GM18511 (cell line): Measurements from ENCODE around the gene TSPAN11.
"Not testable (repeated sequence)": the region's sequence is repeated elsewhere in the genome, so short reads cannot be mapped to it uniquely, and the experiment has no call there.

Experiments
- ATAC-seq: cut with Tn5 transposase; IDR thresholded peaks from one replicate; pipeline ENCODE4 v1.9.1; 2021; ENCODE audit warnings: mild to moderate bottlenecking, moderate library complexity; ENCODE audit not compliant: unreplicated experiment

The TSPAN11 gene, protein sequence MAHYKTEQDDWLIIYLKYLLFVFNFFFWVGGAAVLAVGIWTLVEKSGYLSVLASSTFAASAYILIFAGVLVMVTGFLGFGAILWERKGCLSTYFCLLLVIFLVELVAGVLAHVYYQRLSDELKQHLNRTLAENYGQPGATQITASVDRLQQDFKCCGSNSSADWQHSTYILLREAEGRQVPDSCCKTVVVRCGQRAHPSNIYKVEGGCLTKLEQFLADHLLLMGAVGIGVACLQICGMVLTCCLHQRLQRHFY

DNA sequence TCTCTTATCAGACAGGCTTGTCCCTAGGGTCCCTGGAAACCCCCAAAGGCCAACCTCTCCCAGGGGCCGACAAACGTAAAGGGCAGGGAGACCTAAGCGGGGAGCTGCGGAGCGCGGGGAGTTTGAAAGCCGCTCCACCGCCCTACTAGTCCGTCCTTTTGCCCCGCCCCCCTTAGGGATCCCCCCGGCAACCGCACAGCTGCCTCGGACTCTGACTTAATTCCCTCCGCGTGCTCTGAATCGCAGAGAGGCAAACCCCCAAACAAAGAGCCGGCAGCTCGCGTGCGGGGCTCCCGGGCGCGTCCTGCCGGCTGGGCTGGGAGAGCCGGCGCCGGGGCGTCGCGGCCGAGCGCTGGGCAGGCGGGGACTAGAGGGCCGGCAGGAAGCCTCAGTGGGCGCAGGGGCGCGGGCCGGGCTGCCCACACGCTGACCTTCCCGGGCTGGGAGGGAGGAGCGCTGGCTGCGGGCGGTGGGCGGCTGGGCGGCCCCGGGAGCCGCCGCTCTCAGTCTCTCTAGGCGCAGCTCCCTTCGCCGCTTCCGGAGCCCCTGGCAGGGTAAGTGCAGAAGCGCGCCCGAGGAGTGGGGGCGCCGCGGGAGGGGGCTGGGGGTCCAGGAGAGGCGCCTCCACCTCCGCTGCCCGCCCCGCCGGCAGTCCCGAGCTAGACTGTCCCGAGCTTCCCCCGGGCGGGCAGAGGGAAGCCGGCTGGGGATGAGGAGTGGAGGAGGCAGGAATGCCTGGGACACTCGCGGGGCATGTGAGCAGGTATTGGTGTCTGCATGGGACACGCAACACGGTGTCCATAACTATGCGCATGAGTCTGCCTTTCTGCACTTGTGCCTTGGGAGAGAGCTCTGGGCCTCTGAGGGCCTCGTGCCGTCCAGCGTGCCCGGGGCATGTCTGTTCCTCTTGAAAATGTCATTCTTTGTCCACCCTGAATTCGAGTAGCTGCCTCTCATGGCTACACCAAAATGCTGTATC, at the start of gene TSPAN11:
TSPAN11 (plus strand) TSS at position 506 of the 979 bp plus-strand sequence. CDS start 27,244 bp downstream, outside the sequence.
- ATAC-seq = no peak

DNA sequence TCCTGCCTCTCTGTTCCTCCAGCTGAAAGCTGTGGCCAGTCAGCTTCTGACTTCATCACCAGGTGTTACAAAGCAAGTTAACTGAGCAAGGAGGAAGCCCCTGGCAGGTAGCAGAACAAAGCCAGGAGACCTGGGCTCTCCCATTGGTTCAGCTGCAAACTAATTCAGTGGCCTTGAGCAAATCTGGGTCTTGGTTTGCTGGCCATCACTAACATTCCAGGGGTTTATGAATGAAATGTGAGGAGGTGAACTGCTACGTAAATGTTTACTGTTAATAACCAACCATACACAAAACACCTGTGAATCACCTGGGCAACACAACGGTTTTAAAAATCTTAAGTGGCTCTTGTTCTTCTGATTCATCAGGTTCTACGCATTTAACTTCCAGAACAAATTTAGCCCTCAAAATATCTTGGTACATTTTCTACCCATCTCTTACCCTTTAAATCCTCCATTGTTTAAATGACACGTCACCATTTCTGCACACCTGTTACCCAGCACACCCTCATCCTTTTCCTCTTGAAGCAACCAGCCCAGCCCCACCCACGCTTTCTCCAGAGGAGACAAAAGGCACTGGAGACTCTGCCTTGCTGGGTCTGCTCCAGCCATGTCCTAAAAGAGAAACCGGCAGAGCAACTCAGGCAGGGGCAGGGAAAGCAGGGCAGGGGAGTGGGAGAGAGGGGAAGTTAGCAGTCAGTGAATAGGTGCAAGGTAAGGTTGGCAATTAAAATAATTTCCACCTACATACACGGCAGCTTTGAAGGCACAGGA, 49.3 kb upstream of the TSPAN11 start:
- ATAC-seq = no peak

DNA sequence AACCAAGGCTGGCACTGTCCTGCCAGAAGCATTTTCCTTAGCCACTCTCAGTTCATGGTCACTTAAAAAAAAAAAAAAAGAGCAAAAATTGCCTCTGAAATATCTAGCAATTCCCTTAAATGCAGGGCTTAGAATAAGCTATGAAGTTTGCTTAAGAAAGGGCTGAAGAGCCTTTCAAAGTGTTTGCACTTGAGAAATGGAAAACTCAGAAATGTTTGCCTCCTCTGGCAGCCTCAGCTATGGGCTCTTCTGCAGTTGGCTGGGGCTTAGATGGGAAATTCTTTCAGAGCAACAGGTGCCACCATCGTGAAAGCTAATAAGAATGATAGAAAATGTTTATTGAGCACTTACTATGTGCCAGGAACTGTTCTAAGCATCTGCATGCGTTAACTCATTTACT, 48.5 kb upstream of the TSPAN11 start:
- ATAC-seq = no peak

DNA sequence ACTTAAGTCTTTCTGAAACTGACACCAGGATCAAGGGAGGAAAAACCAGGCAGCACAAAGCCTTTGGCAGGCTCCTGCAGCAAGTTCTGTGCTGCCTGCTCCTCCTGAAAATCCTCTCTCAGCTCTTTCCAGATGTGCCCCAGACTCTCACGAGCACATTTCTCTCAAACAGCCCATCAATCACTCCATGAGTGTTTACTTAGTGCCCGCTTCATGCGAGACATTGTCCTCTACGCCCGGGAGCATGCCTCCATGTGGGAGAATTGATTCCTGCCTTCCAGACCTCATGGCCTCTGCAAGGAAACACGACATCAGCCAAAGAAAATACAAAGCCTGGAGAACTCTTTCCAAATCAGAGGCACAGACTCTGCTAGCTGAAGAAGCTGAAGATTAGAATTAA, 46.5 kb upstream of the TSPAN11 start:
- no peak for ATAC-seq

- ATAC-seq = no peak
Observed at GRCh38 chr12:30880813-30881212, 45.7 kb upstream of the TSPAN11 start.

- no peak for ATAC-seq
Observed at GRCh38 chr12:30882706-30883105, 43.8 kb upstream of the TSPAN11 start.

GRCh38 chr12:30884799-30885198, 41.7 kb upstream of the TSPAN11 start:
- ATAC-seq = no peak

- ATAC-seq = no peak
Observed at GRCh38 chr12:30885321-30885720, 41.2 kb upstream of the TSPAN11 start.

DNA sequence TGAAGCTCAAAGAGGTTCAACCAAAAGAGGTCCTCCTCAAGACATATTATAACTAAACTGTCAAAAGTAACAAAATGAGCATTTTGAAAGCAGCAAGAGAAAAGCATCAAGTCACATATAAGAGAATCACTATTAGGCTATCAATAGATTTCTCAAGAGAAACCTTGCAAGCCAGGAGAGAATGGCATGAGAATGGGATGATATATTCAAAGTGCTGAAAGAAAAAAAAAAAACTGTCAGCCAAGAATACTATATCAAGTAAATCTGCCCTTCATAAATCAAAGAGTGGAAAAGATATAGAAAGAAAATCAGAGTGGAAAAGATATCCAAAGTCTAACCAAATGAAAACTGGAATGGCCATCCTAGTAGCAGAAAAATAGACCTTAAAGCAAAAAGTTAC, 39.3 kb upstream of the TSPAN11 start:
- ATAC-seq = no peak

- ATAC-seq = no peak
Observed at GRCh38 chr12:30888241-30888640, 38.3 kb upstream of the TSPAN11 start.

DNA sequence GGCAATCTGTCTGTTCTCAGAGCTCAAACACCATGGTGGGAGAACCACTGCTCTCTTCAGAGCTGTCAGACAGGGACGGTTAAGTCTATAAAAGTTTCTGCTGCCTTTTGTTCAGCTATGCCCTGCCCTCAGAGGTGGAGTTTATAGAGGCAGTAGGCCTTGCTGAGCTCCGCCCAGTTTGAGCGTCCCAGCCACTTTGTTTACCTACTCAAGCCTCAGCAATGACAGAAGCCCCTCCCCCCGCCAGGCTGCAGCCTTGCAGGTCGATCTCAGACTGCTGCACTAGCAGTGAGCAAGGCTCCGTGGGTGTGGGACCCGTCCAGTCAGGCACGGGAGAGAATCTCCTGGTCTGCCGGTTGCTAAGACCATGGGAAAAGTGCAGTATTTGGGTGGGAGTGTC, 32.0 kb upstream of the TSPAN11 start:
- not testable (repeated sequence) for ATAC-seq

GRCh38 chr12:30896461-30896860, 30.1 kb upstream of the TSPAN11 start:
- no peak for ATAC-seq

- ATAC-seq = no peak
Observed at GRCh38 chr12:30898846-30899245, 27.7 kb upstream of the TSPAN11 start.

- no peak for ATAC-seq
Observed at GRCh38 chr12:30900351-30900750, 26.2 kb upstream of the TSPAN11 start.

DNA sequence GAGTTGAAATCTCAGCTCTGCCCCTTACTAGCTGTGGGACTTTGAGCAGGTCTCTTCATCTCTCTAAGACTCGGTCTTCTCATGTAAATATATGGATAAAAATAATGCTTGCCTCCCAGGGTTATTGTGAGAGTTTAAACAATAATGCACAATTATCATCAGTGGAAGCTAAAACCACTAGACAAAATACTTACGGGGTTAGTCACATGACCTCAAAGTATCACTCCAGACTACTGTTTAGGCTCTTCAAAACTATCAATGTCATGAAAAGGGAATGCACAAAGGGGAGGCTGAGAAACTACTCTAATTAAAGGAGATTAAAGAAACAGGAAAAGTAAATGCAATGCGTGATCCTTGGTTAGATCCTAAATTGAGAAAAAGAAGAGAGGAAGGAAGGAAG, 24.5 kb upstream of the TSPAN11 start:
- ATAC-seq = no peak

DNA sequence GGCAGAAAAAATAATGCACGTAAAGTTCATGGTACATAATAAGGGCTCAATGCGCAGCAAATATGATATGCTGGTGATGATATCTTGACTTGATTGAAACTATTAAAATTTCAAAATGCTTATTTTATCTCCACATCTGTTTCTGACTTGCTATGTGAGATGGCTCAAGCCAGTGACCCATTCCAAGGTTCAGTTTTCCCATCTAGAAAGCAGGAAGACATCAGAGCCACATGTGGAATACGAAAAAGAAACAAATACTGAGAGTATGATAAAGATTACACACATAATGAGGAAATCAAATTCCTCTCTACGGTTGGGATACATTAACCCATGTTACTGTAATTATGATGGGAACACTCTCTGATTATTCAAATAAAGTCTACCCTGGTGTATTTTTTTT, 24.0 kb upstream of the TSPAN11 start:
- no peak for ATAC-seq

- no peak for ATAC-seq
Observed at GRCh38 chr12:30905463-30906009, 21.0 kb upstream of the TSPAN11 start.

GRCh38 chr12:30908076-30908721, 18.3 kb upstream of the TSPAN11 start:
- ATAC-seq = no peak

GRCh38 chr12:30908722-30909348, 17.7 kb upstream of the TSPAN11 start:
- no peak for ATAC-seq
